ENCODE data around the gene TARP.

DNA sequence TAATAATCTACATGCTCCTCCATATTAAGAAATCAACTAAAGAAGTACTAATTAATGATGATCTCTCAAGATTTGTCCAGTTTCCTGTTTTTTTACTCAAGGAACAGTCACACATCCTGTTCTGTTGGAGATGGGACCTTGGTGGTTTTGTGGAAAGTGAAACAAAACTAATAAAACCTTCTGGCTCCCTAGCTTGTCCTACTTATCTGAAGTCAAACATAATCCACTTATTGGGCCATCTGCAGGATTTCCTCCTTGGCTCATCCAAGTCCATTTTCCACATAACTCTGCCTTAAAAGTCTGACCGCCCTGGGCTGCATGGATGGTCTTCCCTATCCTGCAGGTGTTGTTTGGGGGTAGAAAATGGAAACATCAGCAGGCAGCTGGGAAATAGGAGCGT is 39.4 kb upstream of the TARP start:
- TF ChIP-seq, protein P1, sequence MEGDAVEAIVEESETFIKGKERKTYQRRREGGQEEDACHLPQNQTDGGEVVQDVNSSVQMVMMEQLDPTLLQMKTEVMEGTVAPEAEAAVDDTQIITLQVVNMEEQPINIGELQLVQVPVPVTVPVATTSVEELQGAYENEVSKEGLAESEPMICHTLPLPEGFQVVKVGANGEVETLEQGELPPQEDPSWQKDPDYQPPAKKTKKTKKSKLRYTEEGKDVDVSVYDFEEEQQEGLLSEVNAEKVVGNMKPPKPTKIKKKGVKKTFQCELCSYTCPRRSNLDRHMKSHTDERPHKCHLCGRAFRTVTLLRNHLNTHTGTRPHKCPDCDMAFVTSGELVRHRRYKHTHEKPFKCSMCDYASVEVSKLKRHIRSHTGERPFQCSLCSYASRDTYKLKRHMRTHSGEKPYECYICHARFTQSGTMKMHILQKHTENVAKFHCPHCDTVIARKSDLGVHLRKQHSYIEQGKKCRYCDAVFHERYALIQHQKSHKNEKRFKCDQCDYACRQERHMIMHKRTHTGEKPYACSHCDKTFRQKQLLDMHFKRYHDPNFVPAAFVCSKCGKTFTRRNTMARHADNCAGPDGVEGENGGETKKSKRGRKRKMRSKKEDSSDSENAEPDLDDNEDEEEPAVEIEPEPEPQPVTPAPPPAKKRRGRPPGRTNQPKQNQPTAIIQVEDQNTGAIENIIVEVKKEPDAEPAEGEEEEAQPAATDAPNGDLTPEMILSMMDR (IDR thresholded peaks at IDR 0.05), result no peak
- TF ChIP-seq POLR2A (IDR thresholded peaks at IDR 0.05), result no peak

Data from tibial nerve (tissue), 3 donors.